CD4-positive, alpha-beta T cell (primary cell): ENCODE results near the gene PTPRZ1. TPM values are rescaled to one million over a fixed set of nuclear protein-coding genes. Genes with fewer than 3 reads are reported as not detected.

Experiments
- ATAC-seq: fragments of 200-7000 bp; cut with Tn5 transposase; one replicate; pipeline ENCODE4 v1.10.0; 2022; ENCODE audit warnings: mild to moderate bottlenecking; ENCODE audit not compliant: poor library complexity
- CTCF ChIA-PET: fragments of 350-600 bp; sonication (Branson Sonifier 250); formaldehyde crosslinking; loops from one replicate; lab custom pipeline; 2021; ENCODE audit warnings: antibody characterized with exemption, inconsistent platforms; lab: Charles Lee
- POLR2A ChIA-PET: fragments of 350-600 bp; sonication (Branson Sonifier 250); formaldehyde crosslinking; loops from one replicate; lab custom pipeline; 2021; ENCODE audit warnings: antibody characterized with exemption, inconsistent platforms; lab: Charles Lee
- DNase-seq, 14 experiments: peaks; one replicate each; pipeline ENCODE4 v3.0.0-alpha.2; 2013 to 2020; ENCODE audit warnings: mixed read lengths in 2 of 14
- H3K27ac ChIP-seq, 2 donors: one replicate each; pipeline versions ENCODE4 v1.5.1 to v1.7.0; 2013; ENCODE audit warnings: low read length in 2 of 2, low read depth in 1 of 2, mild to moderate bottlenecking in 1 of 2
- H3K27me3 ChIP-seq, 2 experiments: 1 replicate in 1 of 2; 2 replicates in 1 of 2; pipeline versions ENCODE4 v1.6.1 to v1.7.0; 2013; ENCODE audit warnings: low read length in 2 of 2, control low read depth in 1 of 2, mild to moderate bottlenecking in 1 of 2, moderate library complexity in 1 of 2; ENCODE audit not compliant: insufficient read depth in 2 of 2, control insufficient read depth in 1 of 2
- H3K36me3 ChIP-seq: one replicate; pipeline ENCODE4 v1.6.1; 2013; ENCODE audit warnings: low read length, control low read depth; ENCODE audit not compliant: insufficient read depth
- H3K4me1 ChIP-seq: one replicate; pipeline ENCODE4 v1.6.1; 2013; ENCODE audit warnings: low read length, control low read depth; ENCODE audit not compliant: insufficient read depth
- H3K4me3 ChIP-seq: one replicate; pipeline ENCODE4 v1.5.1; 2013; ENCODE audit warnings: mild to moderate bottlenecking, low read length, moderate library complexity
- H3K9me3 ChIP-seq, 2 experiments: 1 replicate in 1 of 2; 2 replicates in 1 of 2; pipeline versions ENCODE4 v1.6.1 to v1.7.0; 2013; ENCODE audit warnings: low read length in 2 of 2, mild to moderate bottlenecking in 2 of 2, control low read depth in 1 of 2, moderate library complexity in 1 of 2; ENCODE audit not compliant: control insufficient read depth in 1 of 2, insufficient read depth in 1 of 2
- H3K27ac Mint-ChIP-seq: one replicate; pipeline ENCODE4 v1.8.0; 2020; ENCODE audit warnings: mixed read lengths
- H3K27me3 Mint-ChIP-seq: one replicate; pipeline ENCODE4 v1.8.0; 2021; ENCODE audit warnings: mixed read lengths
- H3K36me3 Mint-ChIP-seq: one replicate; pipeline ENCODE4 v1.8.0; 2021; ENCODE audit warnings: low read depth, mixed read lengths
- H3K4me1 Mint-ChIP-seq: one replicate; pipeline ENCODE4 v1.8.0; 2021; ENCODE audit warnings: low read depth, mixed read lengths
- H3K4me3 Mint-ChIP-seq: one replicate; pipeline ENCODE4 v1.8.0; 2020; ENCODE audit warnings: mild to moderate bottlenecking, mixed read lengths
- H3K9me3 Mint-ChIP-seq: one replicate; pipeline ENCODE4 v1.8.0; 2020; ENCODE audit warnings: mixed read lengths
- intact Hi-C, 2 experiments: fragments of 100-400 bp; cut with DNase I in 1 of 2; cut with micrococcal nuclease in 1 of 2; formaldehyde crosslinking; loops; one replicate each; pipeline versions ENCODE4 v1.15.1 to v1.9.0; 2023 to 2025; cut with DNase I, micrococcal nuclease
- total RNA-seq, 174 experiments: library from RNA in 2 of 174; stranded (reverse) in 2 of 174; gene quantifications; one replicate each; pipeline ENCODE4 v1.2.3 and lab custom pipeline; 2021 to 2026
- TF ChIP-seq, protein P1 (sequence below): fragments of 200-600 bp; IDR thresholded peaks from one replicate; pipeline ENCODE4 v1.8.0; 2022; ENCODE audit warnings: antibody characterized with exemption, mild to moderate bottlenecking

PTPRZ1 gene
- total RNA-seq, 2 experiments from 2014 or later = not detected

DNA sequence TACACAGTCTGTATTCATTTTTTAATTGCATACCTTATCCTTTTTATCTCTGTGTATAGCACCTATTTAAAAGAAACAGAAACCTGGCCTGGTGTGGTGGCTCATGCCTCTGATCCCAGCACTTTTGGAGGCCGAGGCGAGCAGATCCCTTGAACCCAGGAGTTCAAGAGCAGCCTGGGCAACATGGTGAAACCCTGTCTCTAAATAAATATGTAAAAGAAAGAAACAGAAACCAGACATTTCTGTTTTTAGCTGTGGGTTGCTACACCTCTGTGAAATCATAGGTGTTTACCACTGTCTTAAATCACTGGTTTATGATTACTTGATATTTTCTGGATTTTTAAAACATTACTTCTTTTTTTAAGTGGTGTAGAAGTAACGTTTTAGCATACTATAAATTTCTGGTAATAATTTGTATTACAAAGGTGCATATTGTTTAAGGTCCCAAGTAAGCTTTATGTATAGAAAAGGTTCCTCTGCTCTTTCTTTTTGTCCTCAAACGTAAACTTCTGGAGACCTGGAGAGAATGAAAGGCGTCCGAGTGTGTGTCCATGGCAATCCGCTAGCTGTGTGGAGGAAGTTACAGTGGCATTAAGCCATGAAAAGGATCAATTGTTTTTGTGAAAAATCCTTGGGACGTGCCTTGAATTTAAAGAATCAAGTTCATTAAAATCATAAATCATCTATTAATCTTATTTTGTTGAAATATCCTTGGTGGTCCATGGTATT lies 41.1 kb downstream of the PTPRZ1 start:
- intact Hi-C loops = no loop called here
- no peak overlapping the region for H3K27ac Mint-ChIP-seq
- H3K27ac ChIP-seq = no peak overlapping the region
- peaks cover 6% of the 10 kb centered on the region for H3K9me3 Mint-ChIP-seq
- H3K36me3 ChIP-seq = no peaks in the 10 kb centered on the region
- no peaks in the 10 kb centered on the region for H3K4me1 ChIP-seq
- TF ChIP-seq, protein P1, sequence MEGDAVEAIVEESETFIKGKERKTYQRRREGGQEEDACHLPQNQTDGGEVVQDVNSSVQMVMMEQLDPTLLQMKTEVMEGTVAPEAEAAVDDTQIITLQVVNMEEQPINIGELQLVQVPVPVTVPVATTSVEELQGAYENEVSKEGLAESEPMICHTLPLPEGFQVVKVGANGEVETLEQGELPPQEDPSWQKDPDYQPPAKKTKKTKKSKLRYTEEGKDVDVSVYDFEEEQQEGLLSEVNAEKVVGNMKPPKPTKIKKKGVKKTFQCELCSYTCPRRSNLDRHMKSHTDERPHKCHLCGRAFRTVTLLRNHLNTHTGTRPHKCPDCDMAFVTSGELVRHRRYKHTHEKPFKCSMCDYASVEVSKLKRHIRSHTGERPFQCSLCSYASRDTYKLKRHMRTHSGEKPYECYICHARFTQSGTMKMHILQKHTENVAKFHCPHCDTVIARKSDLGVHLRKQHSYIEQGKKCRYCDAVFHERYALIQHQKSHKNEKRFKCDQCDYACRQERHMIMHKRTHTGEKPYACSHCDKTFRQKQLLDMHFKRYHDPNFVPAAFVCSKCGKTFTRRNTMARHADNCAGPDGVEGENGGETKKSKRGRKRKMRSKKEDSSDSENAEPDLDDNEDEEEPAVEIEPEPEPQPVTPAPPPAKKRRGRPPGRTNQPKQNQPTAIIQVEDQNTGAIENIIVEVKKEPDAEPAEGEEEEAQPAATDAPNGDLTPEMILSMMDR = no peak
- H3K4me1 Mint-ChIP-seq = no peaks in the 10 kb centered on the region
- DNase-seq (no peak), ATAC-seq (no peak)
- H3K9me3 ChIP-seq = no peaks in the 10 kb centered on the region
- no peaks in the 10 kb centered on the region for H3K36me3 Mint-ChIP-seq
- H3K4me3 Mint-ChIP-seq = no peak overlapping the region
- H3K27me3 Mint-ChIP-seq = no peaks in the 10 kb centered on the region
- H3K27me3 ChIP-seq = no peaks in the 10 kb centered on the region
- POLR2A ChIA-PET = no interaction called here
- CTCF ChIA-PET = no interaction called here
- no peak overlapping the region for H3K4me3 ChIP-seq

DNA sequence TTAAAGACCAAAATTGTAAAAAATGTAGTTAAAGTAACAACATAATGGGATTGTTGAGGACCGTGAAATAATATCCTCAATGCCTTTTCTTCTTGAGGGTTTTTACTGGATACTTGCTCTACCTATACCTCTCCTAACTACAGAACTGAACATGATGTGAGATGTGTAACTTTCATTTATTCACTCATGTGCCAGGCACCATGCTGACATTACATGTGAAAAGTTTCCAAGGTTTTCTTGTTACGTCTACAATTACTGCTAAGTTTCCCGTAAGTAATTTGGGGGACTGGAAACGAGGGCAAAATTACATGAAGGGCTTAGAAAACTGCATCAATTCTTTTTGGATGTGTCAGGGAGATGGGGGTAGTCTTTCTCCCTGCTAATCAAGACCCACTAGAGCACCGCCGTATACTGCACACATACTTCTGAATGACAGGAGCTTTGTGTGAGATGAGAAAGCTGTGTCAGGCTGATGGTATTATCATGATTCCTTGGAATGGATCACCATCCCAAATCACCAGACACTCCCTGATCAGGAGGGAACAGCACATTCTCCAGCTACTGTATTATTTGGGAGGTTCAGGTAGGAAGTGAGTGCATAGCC lies 41.8 kb downstream of the PTPRZ1 start:
- Histone ChIP-seq H3K27ac (no peak overlapping the region), H3K4me3 (no peak overlapping the region), H3K4me1 (no peaks in the 10 kb centered on the region), H3K36me3 (no peaks in the 10 kb centered on the region), H3K27me3 (no peaks in the 10 kb centered on the region), H3K9me3 (no peaks in the 10 kb centered on the region)
- ATAC-seq = no peak
- intact Hi-C loops = no loop called here
- TF ChIP-seq, protein P1 = no peak
- Mint-ChIP-seq H3K9me3 (peaks cover 6% of the 10 kb centered on the region), H3K4me3 (no peak overlapping the region), H3K36me3 (no peaks in the 10 kb centered on the region), H3K27ac (no peak overlapping the region), H3K4me1 (no peaks in the 10 kb centered on the region), H3K27me3 (no peaks in the 10 kb centered on the region)
- no peak for DNase-seq
- ChIA-PET POLR2A (no interaction called here), CTCF (no interaction called here)

DNA sequence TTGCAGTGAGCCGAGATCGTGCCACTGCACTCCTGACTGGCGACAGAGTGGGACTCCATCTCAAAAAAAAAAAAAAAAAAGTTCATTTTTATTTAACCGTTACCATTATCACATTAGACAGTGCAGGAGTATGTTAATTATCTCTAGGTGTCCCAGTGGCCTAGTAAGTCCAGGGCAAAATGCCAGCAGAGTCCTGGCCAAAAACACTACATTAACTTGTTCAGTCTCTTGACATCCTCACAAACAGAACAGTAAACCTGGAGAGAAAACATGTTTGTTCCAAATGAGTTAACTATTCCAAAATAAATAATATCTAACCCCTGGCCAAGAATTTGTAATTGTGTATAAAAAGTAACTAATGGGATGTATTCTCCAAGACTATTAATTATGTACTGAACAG lies 43.2 kb downstream of the PTPRZ1 start:
- TF ChIP-seq, protein P1 = no peak
- H3K9me3 Mint-ChIP-seq = peaks cover 6% of the 10 kb centered on the region
- Histone ChIP-seq H3K4me1 (no peaks in the 10 kb centered on the region), H3K9me3 (no peaks in the 10 kb centered on the region), H3K27me3 (no peaks in the 10 kb centered on the region), H3K4me3 (no peak overlapping the region), H3K27ac (no peak overlapping the region), H3K36me3 (no peaks in the 10 kb centered on the region)
- H3K4me3 Mint-ChIP-seq = no peak overlapping the region
- ChIA-PET CTCF (interaction anchor here (1.0 kb wide), 1 partner anchor 10 kb away, joined by 3 read pairs; no protein-coding TSS in a partner anchor), POLR2A (no interaction called here)
- no peaks in the 10 kb centered on the region for H3K4me1 Mint-ChIP-seq
- ATAC-seq (no peak), DNase-seq (no peak)
- no peaks in the 10 kb centered on the region for H3K27me3 Mint-ChIP-seq
- intact Hi-C loops = no loop called here
- no peak overlapping the region for H3K27ac Mint-ChIP-seq
- no peaks in the 10 kb centered on the region for H3K36me3 Mint-ChIP-seq
